NCI-H82 (cell line): ENCODE measurements around the gene TDRD3.

Experiments used
- DNase-seq: peaks from one replicate; lab custom pipeline; 2025; lab: John Stamatoyannopoulos, UW

TDRD3 gene

DNA sequence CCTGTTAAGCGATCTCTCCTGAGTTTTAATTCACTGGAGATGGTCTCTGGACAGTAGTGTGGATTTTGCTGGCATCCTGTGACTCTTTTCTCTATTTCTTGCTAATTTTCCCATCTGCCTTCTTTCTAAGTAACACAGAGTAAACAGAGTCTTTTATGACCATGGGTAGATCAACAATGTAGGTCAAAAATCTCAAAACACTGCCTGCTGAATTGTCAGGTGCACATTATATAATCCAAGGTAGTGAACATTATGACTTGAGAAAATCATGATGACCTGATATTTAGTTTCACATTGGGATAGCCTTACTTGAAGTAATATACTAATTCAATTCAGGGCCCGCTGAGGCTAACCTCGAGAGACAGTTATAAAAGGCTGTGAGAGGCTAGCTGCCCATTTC is 180.7 kb downstream of the TDRD3 start:
- DNase-seq = no peak

DNA sequence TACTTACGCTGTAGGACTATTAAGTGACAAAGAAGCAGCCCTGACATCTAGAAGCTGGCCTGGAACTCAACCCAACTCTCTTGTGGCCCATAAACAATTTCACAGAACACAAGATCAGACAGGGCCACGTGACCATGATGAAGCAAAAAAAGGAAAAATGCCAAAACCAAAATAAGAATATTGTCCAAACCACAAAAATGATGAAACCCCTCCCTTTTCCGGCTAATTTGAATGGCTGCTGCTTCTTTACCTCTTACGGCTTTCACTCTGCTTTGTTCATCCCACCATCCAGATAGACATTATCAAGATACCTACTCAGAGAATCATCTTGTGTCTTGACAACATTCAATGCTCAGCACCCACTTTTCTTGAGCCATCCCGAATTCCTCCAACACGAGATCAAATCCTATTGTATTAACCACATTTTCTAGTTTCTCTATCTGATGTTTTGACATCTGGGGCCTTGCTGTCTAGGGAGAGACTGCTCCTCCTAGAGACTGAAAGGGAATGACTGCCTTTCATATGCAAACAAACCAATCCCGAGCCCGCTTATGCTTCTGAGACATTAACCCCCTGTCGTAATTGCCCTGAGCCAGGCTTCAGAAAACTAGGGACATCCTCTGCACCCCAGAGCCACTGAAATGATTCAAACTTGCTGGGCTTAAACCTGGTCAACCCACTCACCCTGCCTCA is 186.3 kb downstream of the TDRD3 start:
- DNase-seq = no peak

DNA sequence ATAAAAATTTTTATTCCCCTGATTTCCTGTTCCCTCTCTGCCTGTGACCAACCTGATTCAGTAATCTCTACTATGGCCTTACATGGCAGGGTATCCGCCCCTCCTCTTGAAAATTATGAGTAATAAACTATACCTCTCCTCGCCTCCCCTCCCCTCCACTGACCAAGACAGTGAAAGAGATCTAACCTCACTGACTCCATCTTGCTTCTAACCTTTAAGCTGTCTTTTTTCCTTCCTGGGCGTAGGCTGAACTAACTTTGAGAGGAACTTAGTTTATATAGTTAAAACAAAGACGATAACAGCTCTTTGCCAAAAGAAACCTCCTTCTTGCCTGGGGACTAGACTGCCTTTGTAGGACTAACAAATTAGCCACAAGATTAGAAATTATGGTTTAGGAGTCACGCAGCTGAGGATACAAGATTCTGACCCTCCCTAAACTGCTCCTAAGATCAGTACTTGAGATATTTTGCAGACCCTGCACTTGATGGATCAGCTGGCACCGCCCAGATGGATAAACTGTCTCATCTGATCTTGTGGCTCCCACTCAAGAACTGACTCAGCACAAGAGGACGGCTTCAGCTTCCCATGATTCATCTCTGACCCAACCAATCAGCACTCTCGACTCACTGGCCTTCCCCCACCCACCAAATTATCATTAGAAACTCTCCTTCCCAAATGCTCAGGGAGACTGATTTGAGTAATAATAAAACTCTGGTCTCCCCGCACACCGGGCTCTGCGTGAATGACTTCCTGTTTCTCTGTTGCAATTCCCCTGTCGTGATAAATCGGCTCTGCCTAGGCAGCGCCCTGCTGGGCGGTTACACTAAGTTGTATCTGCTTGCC is 187.1 kb downstream of the TDRD3 start:
- no peak for DNase-seq

DNA sequence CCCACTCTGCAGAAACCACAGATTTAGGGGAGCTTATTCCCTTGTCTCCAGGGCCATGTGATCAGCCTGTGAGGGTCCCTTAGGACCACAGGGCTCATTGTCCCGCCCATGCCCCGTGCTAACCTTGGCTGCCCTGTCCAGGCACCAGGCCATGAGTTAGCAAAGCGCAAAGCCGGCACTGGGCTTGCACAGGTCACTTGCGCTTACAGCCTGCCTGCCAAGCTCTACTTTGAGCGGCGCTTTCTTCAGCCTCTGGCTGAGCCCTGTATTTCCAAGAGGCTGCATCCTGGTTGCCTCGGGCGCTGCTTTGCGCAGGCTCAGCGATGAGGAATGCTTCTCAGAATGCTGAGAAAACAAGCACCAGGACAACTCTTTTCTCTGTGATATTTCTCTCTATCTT is 188.0 kb downstream of the TDRD3 start:
- no peak for DNase-seq

DNA sequence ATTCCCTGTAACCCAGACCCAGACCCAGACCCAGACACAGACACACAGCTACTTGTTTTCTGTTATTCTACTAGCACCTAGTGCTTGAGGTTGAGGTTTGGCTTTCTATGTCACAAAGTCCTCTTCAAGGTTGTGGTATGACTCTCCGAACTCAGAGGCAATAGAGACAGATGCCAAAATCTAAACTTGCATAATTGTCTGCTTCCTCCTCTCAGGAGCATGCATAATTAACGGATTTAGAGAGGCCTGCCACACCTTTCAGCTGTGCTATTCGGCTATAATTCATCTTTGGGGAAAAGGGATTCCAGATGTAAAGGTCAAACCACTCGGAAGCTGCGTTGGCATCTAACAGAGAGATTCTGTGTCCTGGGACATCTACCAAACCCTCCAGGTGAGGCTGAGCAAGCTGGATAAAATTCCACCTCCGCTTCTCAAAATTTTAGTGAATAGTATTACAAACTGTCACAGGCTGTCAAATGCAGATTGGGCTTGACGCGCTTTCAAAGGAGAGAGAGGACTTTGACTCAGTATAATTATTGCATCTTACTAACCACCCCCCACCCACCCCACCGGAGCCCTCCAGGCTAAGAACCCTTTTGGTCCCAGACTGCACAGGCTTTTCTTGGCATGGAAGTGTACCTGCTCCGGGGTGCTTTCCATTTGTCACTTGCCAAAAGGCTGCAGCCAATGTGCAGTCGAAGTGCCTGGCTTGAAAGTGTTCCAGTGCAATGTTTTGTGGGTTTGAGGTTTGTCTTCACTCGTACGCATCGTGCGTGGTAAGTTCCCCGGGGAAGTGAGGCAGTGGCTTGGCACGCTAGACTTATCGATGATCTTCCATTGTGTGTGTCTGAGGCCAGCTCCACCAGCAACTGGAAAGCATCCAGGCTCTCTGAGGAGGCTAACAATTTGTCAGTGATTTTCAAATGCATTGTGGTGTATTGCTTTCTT is 194.1 kb downstream of the TDRD3 start:
- DNase-seq = no peak

DNA sequence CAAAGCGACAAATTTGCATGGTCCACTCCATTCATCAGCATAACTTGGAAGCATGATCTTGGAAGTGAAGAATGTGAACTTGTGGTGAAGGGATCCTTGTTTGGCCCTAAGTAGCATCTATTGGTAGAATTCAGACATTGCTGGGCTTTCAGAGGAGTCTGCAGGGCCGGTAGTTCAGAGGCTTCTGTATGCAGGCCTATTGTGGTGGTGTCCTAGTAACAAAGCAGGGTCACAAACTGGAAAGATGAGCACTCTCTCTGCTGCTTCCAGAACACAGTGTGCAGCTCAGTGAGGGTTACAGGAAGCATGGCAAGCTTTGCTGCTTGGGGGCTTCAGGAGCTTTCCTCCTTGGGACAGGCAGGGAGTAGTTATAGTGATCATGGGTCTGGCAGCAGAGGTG is 206.0 kb downstream of the TDRD3 start:
- DNase-seq = no peak

DNA sequence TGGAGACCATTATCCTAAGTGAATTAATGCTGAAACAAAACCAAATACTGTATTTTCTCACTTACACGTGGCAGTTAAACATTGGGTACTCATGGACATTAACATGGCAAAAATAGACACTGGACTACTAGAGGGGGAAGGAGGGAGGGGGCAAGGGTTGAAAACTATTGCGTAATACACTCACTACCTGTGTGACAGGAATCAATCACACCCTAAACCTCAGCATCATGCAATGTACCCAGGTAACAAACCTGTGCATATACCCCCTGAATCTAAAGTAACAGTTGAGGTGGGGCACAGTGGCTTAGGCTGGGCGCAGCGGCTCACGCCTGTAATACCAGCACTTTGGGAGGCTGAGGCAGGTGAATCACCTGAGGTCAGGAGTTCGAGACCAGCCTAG is 207.0 kb downstream of the TDRD3 start:
- no peak for DNase-seq

DNA sequence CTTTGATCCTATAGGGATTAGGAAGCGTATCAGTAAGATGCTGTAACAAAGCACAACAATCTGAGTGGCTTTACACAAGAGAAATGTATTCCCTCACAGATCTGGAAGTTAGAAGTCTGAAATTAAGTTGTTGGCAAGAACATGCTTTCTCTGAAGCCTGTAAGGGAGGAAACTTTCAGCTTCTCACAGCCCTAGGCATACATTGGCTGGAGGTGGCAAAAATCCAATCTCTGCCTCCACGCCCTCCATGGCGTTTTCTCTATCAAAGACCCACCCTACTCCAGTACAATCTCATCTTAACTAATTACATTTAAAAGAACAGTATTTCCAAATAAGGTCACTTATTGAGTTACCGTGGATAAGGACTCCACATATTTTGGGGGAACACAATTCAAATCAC is 211.9 kb downstream of the TDRD3 start:
- DNase-seq = no peak

DNA sequence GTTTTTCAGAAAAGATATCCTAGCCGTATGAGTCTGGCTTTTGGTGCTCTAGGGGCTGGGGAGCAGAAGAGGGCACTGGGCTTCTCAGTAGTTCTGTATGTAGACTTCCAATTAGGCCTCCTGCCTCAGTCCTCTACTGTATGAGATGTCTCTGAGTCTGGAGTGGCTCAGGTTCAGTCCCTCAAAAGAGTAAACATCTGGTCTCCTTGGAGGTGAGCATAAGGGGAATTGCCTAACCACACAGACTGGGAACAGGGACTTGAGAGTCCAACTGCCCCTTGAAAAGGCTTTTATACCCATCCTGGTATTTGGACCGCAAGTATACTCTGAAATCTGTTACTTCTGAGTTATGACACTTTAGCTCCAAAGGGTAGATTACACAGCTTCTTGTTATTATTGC is 214.5 kb downstream of the TDRD3 start:
- no peak for DNase-seq

DNA sequence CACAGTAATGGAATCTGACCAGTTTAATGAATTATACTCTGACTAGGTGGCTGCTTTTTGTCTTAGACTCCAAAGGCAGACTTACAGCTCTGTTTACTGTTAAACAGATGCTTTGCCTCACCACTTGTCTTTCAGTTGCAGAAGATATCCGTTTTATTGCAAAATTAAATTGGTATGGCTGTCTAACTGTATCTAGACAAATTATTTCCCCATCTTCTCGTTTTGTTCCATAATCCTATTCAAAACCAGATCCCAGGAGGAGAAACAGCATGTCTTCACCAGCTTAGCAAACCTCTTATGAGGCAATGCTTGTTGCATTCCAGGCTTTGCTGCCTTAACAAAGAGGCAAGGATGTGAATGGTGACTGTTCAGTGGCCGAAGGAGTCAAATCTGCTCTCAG is 215.6 kb downstream of the TDRD3 start:
- DNase-seq = no peak

DNA sequence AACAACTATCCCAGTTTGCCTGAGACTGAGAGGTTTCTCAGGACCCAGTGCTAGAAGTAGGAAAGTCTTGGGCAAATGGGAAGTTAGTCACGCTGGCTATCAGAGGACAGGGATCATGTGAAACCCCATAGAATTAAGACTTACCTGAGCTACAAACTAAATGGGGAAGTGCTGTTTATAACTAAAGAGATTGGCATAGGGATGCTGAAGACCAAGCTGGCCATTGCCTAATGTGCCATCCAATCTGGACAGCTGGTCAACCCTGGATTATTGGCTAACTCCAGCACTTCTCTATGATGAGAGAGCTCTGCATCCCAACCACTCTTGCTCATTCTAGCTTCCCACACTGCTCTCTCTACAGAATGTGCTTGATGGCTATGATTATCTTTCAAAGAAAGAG is 216.1 kb downstream of the TDRD3 start:
- no peak for DNase-seq

DNA sequence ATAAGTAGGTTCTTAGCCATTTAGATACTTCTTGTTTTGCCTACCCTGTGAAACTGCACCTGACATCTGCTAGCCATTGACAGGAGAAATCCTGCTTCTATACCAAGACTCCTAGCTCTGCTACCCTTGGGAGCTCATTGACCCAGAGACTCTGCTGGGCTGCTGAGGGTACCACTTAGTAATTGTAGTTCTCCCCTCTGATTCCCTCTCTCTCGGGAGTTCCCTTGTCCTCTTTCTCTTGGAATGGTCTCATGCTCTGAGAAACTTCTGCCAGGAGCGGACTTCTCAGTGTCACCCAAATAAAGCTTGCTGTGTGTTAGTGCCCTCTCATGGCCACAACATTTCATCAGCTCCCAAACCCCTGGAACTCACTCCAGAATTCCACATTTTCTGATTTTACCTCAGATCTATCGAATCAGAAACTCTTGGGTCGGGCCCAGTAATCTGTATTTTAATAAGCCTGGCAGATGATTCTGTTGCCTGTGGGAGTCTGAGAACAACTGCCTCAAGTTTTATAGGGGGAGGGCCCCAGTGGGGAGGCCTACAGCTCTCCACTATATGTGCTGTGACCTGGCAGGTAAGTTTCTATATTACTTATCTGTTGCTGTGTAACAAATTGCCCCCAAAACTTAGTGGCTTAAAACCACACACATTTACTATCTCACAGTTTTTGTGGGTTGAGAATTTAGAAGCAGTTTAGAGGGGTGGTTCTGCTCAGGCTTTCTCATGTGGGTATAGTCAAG is 221.1 kb downstream of the TDRD3 start:
- DNase-seq = peak; percentile 15

DNA sequence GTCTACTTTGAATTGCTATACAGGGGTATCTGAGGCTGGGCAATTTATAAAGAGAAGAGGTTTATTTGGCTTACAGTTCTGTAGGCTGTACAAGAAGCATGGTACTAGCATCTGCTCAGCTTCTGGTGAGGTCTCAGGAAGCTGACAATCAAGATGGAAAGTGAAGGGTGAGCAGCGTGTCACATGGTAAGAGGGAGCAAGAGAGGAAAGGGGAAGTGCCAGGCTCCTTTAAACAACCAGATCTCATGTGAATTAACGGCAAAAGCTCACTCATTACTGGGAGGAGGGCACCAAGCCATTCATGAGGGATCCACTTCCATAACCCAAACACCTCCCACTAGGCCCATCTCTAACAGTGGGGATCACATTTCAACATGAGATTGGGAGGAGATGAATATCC is 222.4 kb downstream of the TDRD3 start:
- no peak for DNase-seq

DNA sequence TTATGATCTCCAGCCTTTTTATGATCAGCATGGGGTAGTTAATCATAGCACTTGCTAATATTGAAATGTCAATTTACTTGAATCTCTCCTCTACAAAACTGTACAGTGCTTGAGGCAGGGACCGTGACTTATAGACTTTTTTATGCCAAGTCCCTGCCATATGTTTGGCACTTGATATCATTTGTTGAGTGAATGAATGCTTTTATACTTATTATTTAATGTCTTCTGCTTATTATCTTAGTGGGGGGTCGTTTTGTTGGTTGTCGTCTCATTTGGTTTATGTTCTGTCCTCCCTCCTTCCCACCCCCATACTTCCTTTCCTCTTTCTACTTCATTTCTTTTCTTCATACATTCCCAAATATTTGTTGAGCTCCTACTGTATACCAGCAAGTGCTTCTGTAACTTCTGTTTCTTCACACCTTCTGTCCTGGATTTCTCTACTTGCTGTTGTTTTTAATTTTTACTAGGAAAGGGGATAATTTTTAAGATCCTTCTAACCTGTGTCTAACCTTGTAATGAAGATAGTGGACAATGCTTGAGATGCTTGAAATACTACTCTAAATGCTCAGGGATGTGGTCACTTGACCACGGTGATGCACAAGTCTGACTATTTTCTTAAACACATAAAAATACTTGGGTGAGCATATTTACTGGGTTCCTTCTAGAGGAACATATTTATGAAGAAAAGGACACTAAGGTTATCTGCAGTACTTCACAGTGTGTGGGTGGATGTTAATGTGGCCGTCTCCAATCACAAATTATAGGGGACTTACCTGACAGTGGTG is 223.8 kb downstream of the TDRD3 start:
- DNase-seq = no peak

DNA sequence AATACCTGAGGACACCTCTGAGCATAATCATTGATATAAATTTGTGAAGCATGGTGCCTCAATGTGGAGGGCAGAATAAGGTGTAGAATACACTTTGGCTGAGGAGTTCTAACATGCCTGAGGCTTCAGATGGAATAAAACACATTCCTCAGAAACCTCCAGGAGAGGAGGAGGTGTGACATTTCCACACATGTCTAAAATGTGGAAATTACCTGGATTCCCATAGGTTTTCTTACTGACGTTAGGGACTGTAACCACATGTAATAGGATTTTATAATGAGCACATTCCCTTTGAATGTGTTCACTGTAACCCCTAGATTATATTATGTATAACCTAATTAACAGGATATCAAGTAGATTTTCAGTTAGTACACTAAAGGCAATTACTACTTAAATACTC is 226.1 kb downstream of the TDRD3 start:
- DNase-seq = no peak
